Measurements from ENCODE around the gene RAB11FIP2. TPM values are rescaled to one million over a fixed set of nuclear protein-coding genes. Genes with fewer than 3 reads are reported as not detected.

Gene RAB11FIP2
- total and polyA plus RNA-seq, 2 of the 8 experiments (the other 6 are each of a cell fraction or from before 2014, with no cell fraction given): 3.1 to 12.7 TPM

- no peak for TF ChIP-seq SP4 (IDR thresholded peaks at IDR 0.05; ENCODE audit: low read length)
- TF ChIP-seq BCL11A (IDR thresholded peaks at IDR 0.05; ENCODE audit: low read depth in 2 of 2, low read length in 2 of 2): no peak
- TF ChIP-seq SIRT6 (IDR thresholded peaks at IDR 0.05; ENCODE audit: low read length): no peak
- TF ChIP-seq CBX5 (IDR thresholded peaks at IDR 0.05; ENCODE audit: low read depth, low read length): no peak
- TF ChIP-seq FOSL1 (IDR thresholded peaks at IDR 0.05; ENCODE audit: insufficient read depth, low read depth, low read length): no peak
These were observed 5.4 kb downstream of the RAB11FIP2 start (continued) for GRCh38 chr10:118041316-118041715.
